ENCODE data around the gene LY6G5C. TPM values are rescaled to one million over a fixed set of nuclear protein-coding genes. Genes with fewer than 3 reads are reported as not detected.

The LY6G5C gene
- total RNA-seq, 4 donors from 2014 or later, result 0.54 to 7.9 (median 0.83) TPM; not detected in 1

- intact Hi-C loops (cut with DNase I), result no loop called here
- no peak overlapping the region for H3K4me3 ChIP-seq (replicated peaks in 1 of 3)
- no peak overlapping the region for H3K27ac ChIP-seq
- TF ChIP-seq POLR2A (IDR thresholded peaks at IDR 0.05), result no peak
- no peak for TF ChIP-seq CTCF (IDR thresholded peaks at IDR 0.05)
- peaks cover 90 to 92% of the 10 kb centered on the region in 2 donors for H3K36me3 ChIP-seq
- H3K4me1 ChIP-seq, result no peaks in the 10 kb centered on the region
- WGBS, 2 donors, result 94% methylated on average over 4 of the region's 4 CpGs
- no peak for DNase-seq
- no peaks in the 10 kb centered on the region for H3K27me3 ChIP-seq
- no peaks in the 10 kb centered on the region for H3K9me3 ChIP-seq
These were observed 39.5 kb downstream of the LY6G5C start for GRCh38 chr6:31641370-31641769.

GRCh38 chr6:31640612-31641011 lies 40.3 kb downstream of the LY6G5C start:
- Histone ChIP-seq H3K4me3 (replicated peaks in 1 of 3) (no peak overlapping the region), H3K36me3 (peaks cover 90 to 92% of the 10 kb centered on the region in 2 donors), H3K9me3 (no peaks in the 10 kb centered on the region), H3K27ac (no peak overlapping the region), H3K27me3 (no peaks in the 10 kb centered on the region), H3K4me1 (no peaks in the 10 kb centered on the region)
- TF ChIP-seq CTCF (IDR thresholded peaks at IDR 0.05), result no peak
- no peak for TF ChIP-seq POLR2A (IDR thresholded peaks at IDR 0.05)
- 97 to 98% methylated on average over 6 of the region's 6 CpGs for WGBS, 2 donors
- intact Hi-C loops (cut with DNase I), result no loop called here
- no peak for DNase-seq

GRCh38 chr6:31639449-31639861 lies 41.4 kb downstream of the LY6G5C start:
- WGBS, 2 donors, result 81 to 85% methylated on average over 5 to 9 of the region's 10 CpGs
- Histone ChIP-seq H3K27ac (no peak overlapping the region), H3K4me3 (replicated peaks in 1 of 3) (no peak overlapping the region), H3K9me3 (no peaks in the 10 kb centered on the region), H3K27me3 (no peaks in the 10 kb centered on the region), H3K36me3 (peaks cover 88 to 92% of the 10 kb centered on the region in 2 donors), H3K4me1 (no peaks in the 10 kb centered on the region)
- TF ChIP-seq POLR2A (IDR thresholded peaks at IDR 0.05) (no peak), CTCF (IDR thresholded peaks at IDR 0.05) (no peak)
- intact Hi-C loops (cut with DNase I), result no loop called here
- no peak for DNase-seq

- intact Hi-C loops (cut with DNase I), result no loop called here
- Histone ChIP-seq H3K36me3 (peaks cover 88 to 92% of the 10 kb centered on the region in 2 donors), H3K27me3 (no peaks in the 10 kb centered on the region), H3K27ac (no peak overlapping the region), H3K4me1 (no peaks in the 10 kb centered on the region), H3K4me3 (replicated peaks in 1 of 3) (no peak overlapping the region), H3K9me3 (no peaks in the 10 kb centered on the region)
- no peak for DNase-seq
- TF ChIP-seq POLR2A (IDR thresholded peaks at IDR 0.05) (no peak), CTCF (IDR thresholded peaks at IDR 0.05) (no peak)
- 80 to 89% methylated on average over 9 of the region's 9 CpGs for WGBS, 2 donors
These were observed 41.8 kb downstream of the LY6G5C start for GRCh38 chr6:31639043-31639442.

GRCh38 chr6:31636698-31637596 lies 43.9 kb downstream of the LY6G5C start:
- TF ChIP-seq POLR2A (IDR thresholded peaks at IDR 0.05) (no peak), CTCF (IDR thresholded peaks at IDR 0.05) (no peak)
- Histone ChIP-seq H3K36me3 (peaks cover 88 to 93% of the 10 kb centered on the region in 2 donors), H3K4me3 (replicated peaks in 1 of 3) (no peak overlapping the region), H3K4me1 (no peaks in the 10 kb centered on the region), H3K27me3 (no peaks in the 10 kb centered on the region), H3K9me3 (no peaks in the 10 kb centered on the region), H3K27ac (no peak overlapping the region)
- WGBS, 2 donors, result 88 to 89% methylated on average over 27 of the region's 27 CpGs
- intact Hi-C loops (cut with DNase I), result no loop called here
- DNase-seq, result no peak

Data from thyroid gland (tissue), 4 donors.